ENCODE data around the gene ETV6. TPM values are rescaled to one million over a fixed set of nuclear protein-coding genes. Genes with fewer than 3 reads are reported as not detected.

Gene ETV6
- total and polyA plus RNA-seq, 9 of the 15 experiments (the other 6 are each of a cell fraction or from before 2014, with no cell fraction given): 0.81 to 12.7 (median 4.1) TPM

DNA sequence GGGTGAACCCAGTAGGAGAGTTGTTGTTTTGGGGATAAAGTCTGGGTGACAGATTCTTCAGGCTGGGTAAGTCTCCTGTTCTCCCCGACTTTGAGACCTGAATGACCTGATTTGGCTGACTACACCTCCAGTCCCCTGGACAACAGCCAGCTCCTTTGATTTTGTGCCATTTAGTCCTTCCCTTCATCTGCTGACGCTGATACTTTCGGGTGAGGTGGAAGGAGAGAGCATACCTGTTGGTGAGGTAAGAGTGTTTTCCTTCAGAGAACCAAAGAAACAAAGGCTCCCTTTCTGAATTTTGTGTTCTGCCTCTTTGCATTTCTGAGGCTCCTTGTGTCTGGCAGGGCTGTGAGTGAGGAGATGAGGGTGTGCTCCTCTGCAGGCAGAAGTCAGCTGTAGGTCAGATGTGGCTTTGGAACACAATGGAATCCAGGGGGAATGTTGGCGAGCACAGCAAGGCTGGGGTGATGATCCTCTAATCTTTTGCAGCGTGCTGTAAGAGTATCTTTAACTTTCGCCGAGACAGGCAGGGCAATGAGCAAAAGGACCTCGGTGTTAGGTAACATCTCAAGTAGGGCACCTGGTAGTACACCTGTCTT is 12.1 kb downstream of the ETV6 start (continued):
- no peak for TF ChIP-seq NBN (IDR thresholded peaks at IDR 0.05; ENCODE audit: low read depth)
- no peak for TF ChIP-seq EP400 (IDR thresholded peaks at IDR 0.05)
- TF ChIP-seq BACH1 (tag; IDR thresholded peaks at IDR 0.05): no peak
- no peak for TF ChIP-seq SMAD2 (IDR thresholded peaks at IDR 0.05; ENCODE audit: low read depth, low read length)
- no peak for TF ChIP-seq POLR3G (IDR thresholded peaks at IDR 0.05; ENCODE audit: extremely low read depth, insufficient read length, insufficient replicate concordance)
- TF ChIP-seq ZNF644 (tag; IDR thresholded peaks at IDR 0.05; ENCODE audit: low read depth): no peak
- TF ChIP-seq SIN3A (IDR thresholded peaks at IDR 0.05; ENCODE audit: borderline replicate concordance in 2 of 2, control insufficient read depth in 1 of 2, low read depth in 2 of 2, low read length in 2 of 2): no peak
- TF ChIP-seq ZNF324 (CRISPR knock-in tag; IDR thresholded peaks at IDR 0.05): no peak

DNA sequence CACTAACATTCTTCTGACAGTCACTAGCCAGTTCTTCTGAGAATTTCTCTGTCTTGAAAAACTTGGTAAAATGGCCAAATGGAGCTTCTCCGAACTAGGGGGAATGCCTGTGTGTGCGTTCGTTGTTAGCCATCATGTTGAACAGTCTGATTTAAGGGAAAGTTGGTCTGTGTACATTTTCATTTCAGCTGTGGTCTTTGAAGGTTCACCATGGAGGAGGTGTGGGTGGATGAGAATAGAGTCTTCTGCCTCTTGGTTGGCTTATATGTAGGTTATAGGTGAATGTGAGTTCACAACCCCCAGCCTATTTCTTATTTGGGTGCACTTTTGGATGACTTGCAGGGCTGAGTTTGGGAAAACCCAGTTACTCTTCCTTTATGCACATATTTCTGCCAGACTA is 12.9 kb downstream of the ETV6 start:
- Histone ChIP-seq H3K4me2 (ENCODE audit: insufficient read depth, low read length) (no peak overlapping the region), H3K36me3 (ENCODE audit: control insufficient read depth, insufficient read depth, low read length) (no peaks in the 10 kb centered on the region; the same call in 2 of the 3 replicates), H3K4me3 (no peak overlapping the region), H3K27me3 (ENCODE audit: control insufficient read depth in 2 of 2, insufficient read depth in 2 of 2, low read length in 2 of 2) (no peaks in the 10 kb centered on the region), H3K9me1 (ENCODE audit: control insufficient read depth, insufficient read depth, low read length) (no peaks in the 10 kb centered on the region), H2AFZ (ENCODE audit: low read depth, low read length) (no peak overlapping the region), H4K20me1 (replicated peaks; ENCODE audit: control insufficient read depth, insufficient read depth, low read length) (no peaks in the 10 kb centered on the region), H3K79me2 (ENCODE audit: control insufficient read depth, insufficient read depth, low read length) (peaks cover 24% of the 10 kb centered on the region; the same call in 2 of the 3 replicates), H3K4me1 (replicated peaks in 1 of 2; ENCODE audit: control insufficient read depth in 2 of 2, insufficient read depth in 2 of 2, low read length in 2 of 2) (peaks cover 0 to 5% of the 10 kb centered on the region in 2 experiments; a peak in 2 of 5 replicates), H3K27ac (ENCODE audit: extremely low read depth, low read depth, low read length) (no peak overlapping the region), H3K9ac (ENCODE audit: insufficient read depth in 1 of 2, low read depth in 2 of 2, low read length in 2 of 2) (no peak overlapping the region), H3K9me3 (replicated peaks; ENCODE audit: control insufficient read depth, insufficient read depth, low read depth, low read length) (no peaks in the 10 kb centered on the region)
- ChIA-PET CTCF (ENCODE audit: low intra/inter-chr PET ratio) (no interaction called here), POLR2A (interaction anchor here (0.6 kb wide), 1 partner anchor 39 kb away, joined by 3 read pairs; no protein-coding TSS in a partner anchor)
- intact Hi-C loops (cut with micrococcal nuclease) (no loop called here), in situ Hi-C loops (cut with MboI) (no loop called here)
- no TSS peak for BruUV-seq (replicated peaks)
- FAIRE-seq (no peak), DNase-seq (ENCODE audit: extremely low read depth in 1 of 4, low spot score in 3 of 4) (no peak), ATAC-seq (no peak)
- 81% methylated on average over 3 of the region's 3 CpGs for WGBS (ENCODE audit: insufficient coverage, low coverage, missing lambda C conversion rate)
- no peak for TF ChIP-seq PCBP2 (IDR thresholded peaks at IDR 0.05; ENCODE audit: low read depth, low read length, poor library complexity, severe bottlenecking)
- TF ChIP-seq NCOA1 (IDR thresholded peaks at IDR 0.05; ENCODE audit: low read depth): no peak
- TF ChIP-seq MXI1 (IDR thresholded peaks at IDR 0.05; ENCODE audit: low read depth, low read length): no peak
- no peak for TF ChIP-seq SREBF1 (IDR thresholded peaks at IDR 0.05; ENCODE audit: borderline replicate concordance, low read depth, low read length)
- TF ChIP-seq ZNF431 (CRISPR knock-in tag; IDR thresholded peaks at IDR 0.05): no peak
- TF ChIP-seq, protein P1, sequence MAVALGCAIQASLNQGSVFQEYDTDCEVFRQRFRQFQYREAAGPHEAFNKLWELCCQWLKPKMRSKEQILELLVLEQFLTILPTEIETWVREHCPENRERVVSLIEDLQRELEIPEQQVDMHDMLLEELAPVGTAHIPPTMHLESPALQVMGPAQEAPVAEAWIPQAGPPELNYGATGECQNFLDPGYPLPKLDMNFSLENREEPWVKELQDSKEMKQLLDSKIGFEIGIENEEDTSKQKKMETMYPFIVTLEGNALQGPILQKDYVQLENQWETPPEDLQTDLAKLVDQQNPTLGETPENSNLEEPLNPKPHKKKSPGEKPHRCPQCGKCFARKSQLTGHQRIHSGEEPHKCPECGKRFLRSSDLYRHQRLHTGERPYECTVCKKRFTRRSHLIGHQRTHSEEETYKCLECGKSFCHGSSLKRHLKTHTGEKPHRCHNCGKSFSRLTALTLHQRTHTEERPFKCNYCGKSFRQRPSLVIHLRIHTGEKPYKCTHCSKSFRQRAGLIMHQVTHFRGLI (CRISPR knock-in tag; IDR thresholded peaks at IDR 0.05): no peak
- no peak for TF ChIP-seq ZNF212 (CRISPR knock-in tag; IDR thresholded peaks at IDR 0.05)
- TF ChIP-seq, protein P2, sequence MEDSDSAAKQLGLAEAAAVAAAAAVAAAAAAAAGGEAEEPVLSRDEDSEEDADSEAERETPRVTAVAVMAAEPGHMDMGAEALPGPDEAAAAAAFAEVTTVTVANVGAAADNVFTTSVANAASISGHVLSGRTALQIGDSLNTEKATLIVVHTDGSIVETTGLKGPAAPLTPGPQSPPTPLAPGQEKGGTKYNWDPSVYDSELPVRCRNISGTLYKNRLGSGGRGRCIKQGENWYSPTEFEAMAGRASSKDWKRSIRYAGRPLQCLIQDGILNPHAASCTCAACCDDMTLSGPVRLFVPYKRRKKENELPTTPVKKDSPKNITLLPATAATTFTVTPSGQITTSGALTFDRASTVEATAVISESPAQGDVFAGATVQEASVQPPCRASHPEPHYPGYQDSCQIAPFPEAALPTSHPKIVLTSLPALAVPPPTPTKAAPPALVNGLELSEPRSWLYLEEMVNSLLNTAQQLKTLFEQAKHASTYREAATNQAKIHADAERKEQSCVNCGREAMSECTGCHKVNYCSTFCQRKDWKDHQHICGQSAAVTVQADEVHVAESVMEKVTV (CRISPR knock-in tag; IDR thresholded peaks at IDR 0.05): no peak
- TF ChIP-seq RFX5 (IDR thresholded peaks at IDR 0.05; ENCODE audit: low read depth, low read length): no peak
- TF ChIP-seq DNMT1 (IDR thresholded peaks at IDR 0.05): no peak
- no peak for TF ChIP-seq ZNF444 (CRISPR knock-in tag; IDR thresholded peaks at IDR 0.05)
